MG63 (cell line): Measurements from ENCODE around the gene TNP2. TPM values are rescaled to one million over a fixed set of nuclear protein-coding genes. Genes with fewer than 3 reads are reported as not detected.
"Not testable (repeated sequence)": the region's sequence is repeated elsewhere in the genome, so short reads cannot be mapped to it uniquely, and the experiment has no call there.

ENCODE experiments used
- DNase-seq: peaks from one replicate; pipeline ENCODE4 v3.0.0-alpha.2; 2020
- H3K27me3 ChIP-seq: fragments of 250-450 bp; sonication (Bioruptor Pico); 2 replicates; pipeline ENCODE4 v1.5.1; 2020; ENCODE audit warnings: mild to moderate bottlenecking, moderate library complexity
- H3K36me3 ChIP-seq: fragments of 250-450 bp; sonication (Bioruptor Pico); 2 replicates; pipeline ENCODE4 v1.5.1; 2020; ENCODE audit warnings: mild to moderate bottlenecking, moderate library complexity
- H3K4me3 ChIP-seq: fragments of 250-450 bp; sonication (Bioruptor Pico); 2 replicates; pipeline ENCODE4 v1.5.1; 2020; ENCODE audit warnings: mild to moderate bottlenecking, moderate library complexity
- H3K9me3 ChIP-seq: fragments of 250-450 bp; sonication (Bioruptor Pico); 2 replicates; pipeline ENCODE4 v1.5.1; 2020; ENCODE audit warnings: mild to moderate bottlenecking, moderate library complexity
- total RNA-seq: library from RNA; depleted of rRNA; stranded (reverse); fragments of >200 nt; shearing (Covaris generic); gene quantifications from 2 replicates; pipeline ENCODE4 v1.2.3, GENCODE V29; 2014; ENCODE audit warnings: low replicate concordance; rRNA removed

Gene TNP2
- total RNA-seq, 1 experiment from 2014 or later, result not detected

GRCh38 chr16:11220507-11220906 is 48.6 kb downstream of the TNP2 start:
- not testable (repeated sequence) for H3K4me3 ChIP-seq, H3K36me3 ChIP-seq, H3K27me3 ChIP-seq, DNase-seq
- peaks cover 25% of the 10 kb centered on the region for H3K9me3 ChIP-seq

DNA sequence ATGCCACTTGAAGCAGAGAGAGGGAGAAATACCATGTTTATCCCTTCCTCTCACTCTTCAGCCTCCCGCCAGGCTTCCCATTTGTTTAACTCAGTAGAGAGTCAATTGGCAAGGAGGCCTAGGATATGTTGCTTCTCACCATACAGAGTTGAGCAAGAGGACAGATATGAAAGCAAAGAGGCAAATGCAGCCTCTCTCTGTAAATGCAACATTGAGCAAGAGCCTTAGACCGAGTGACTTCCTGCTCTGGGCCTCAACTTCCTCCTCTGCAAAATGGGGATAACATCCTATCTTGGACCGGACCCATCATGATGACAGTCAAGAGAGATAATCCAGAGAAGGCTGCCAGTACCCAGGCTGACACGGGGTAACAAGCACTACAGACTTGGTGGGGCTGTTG is 49.9 kb downstream of the TNP2 start:
- Histone ChIP-seq H3K27me3 (no peaks in the 10 kb centered on the region), H3K9me3 (peaks cover 25% of the 10 kb centered on the region), H3K36me3 (no peaks in the 10 kb centered on the region), H3K4me3 (no peak overlapping the region)
- no peak for DNase-seq

DNA sequence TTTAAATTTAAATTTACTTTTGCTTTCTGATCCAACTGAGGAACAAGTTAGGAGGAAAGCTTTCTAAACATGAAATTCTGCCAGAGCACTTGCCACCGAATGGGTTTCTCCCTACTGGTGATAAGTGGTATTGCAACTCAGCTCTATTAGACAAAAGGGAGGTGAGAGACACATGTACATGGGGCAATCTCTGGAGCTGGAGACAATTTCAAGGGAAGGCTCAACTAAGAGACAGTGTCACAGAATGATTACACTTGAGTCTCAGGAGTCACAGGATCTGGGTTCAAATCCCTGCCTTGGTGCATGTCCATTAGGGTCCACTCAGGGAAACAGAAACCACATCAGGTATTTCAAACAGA is 50.5 kb downstream of the TNP2 start:
- Histone ChIP-seq H3K27me3 (no peaks in the 10 kb centered on the region), H3K36me3 (no peaks in the 10 kb centered on the region), H3K9me3 (peaks cover 25% of the 10 kb centered on the region), H3K4me3 (no peak overlapping the region)
- no peak for DNase-seq

Other genes with a start within 250 kb of the TNP2 start
- 0.16 TPM in 1 of 2 replicates, not detected in the other for gene SOCS1, start 13.1 kb downstream of the TNP2 start, total RNA-seq
- gene PRM3, start 4.3 kb upstream of the TNP2 start, total RNA-seq, result not detected in 2 replicates
- gene PRM2, start 7.2 kb upstream of the TNP2 start, total RNA-seq, result not detected in 2 replicates
- gene PRM1, start 12.0 kb upstream of the TNP2 start, total RNA-seq, result not detected in 2 replicates
- gene RMI2, start 76.1 kb upstream of the TNP2 start, total RNA-seq, result 25.8 and 27.4 TPM in 2 replicates